A549 treated with AZD9567 at 1 μM for 4 hours (cell line): ENCODE results near the gene MRPL16. TPM values are rescaled to one million over a fixed set of nuclear protein-coding genes. Genes with fewer than 3 reads are reported as not detected.

Source experiments
- total RNA-seq: library from RNA; stranded (reverse); fragments of 200-300 nt; extraction: Qiagen RNA extraction; gene quantifications from 5 replicates; pipeline ENCODE4 v1.2.3, GENCODE V29; 2022; ENCODE audit not compliant: insufficient read depth

The MRPL16 gene
- 63.5 to 82.2 TPM (median 66.3 TPM) in 5 replicates for total RNA-seq

DNA sequence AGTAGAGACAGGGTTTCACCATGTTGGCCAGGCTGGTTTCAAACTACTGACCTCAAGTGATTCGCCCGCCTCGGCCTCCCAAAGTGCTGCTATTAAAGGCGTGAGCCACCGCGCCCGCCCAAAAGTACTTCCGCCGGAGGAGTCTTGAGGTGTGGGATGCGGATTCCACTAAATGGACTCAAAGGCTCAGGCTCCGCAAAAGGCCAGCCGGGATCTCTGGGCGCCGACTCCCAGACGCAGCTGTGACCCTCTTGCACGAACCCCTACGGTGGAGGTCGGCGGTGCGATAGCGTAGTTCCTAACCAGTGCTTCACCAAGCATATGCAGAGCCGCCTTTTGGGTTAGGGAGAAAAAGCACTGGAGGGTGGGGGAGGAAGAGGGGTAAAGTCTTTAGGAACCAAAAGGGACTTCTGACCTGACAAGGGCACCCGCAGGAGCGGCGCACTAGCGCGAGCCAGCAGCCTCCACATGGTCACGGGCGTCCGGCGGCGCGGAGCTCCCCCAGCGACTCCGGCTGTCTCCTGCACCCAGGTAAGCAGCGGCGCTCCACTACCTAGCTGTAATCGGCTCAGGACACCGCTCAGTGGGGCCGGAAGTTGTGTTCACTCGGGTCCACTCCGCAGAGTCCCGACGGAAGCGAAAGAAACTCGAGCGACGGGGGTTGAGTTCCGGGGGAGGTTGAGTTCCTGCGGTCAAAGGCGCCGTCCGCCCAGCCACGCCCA is at the start of gene MRPL16:
MRPL16 (minus strand) TSS at position 590 of the 722 bp plus-strand sequence; CDS start at position 470, 120 bp downstream.

GRCh38 chr11:59845399-59845798 is 34.8 kb upstream of the MRPL16 start, which contains the start of gene CBLIF:
Gene CBLIF (minus strand): TSS chr11:59845499. CDS start chr11:59845453, 46 bp downstream.

Other genes with a start within 250 kb of the MRPL16 start
- 28.6 to 30.7 TPM (median 29.6 TPM) in 5 replicates for gene OSBP, start 195.0 kb downstream of the MRPL16 start, total RNA-seq
- 41.1 to 51.4 TPM (median 45.7 TPM) in 5 replicates for gene PATL1, start 141.7 kb downstream of the MRPL16 start, total RNA-seq
- gene OR10V1, start 96.9 kb downstream of the MRPL16 start, total RNA-seq: not detected in 5 replicates
- gene STX3, start 55.4 kb downstream of the MRPL16 start, total RNA-seq: 19.7 to 26.4 TPM (median 23.3 TPM) in 5 replicates
- not detected in 5 replicates for gene CBLIF, start 34.7 kb upstream of the MRPL16 start, total RNA-seq
- gene TCN1, start 55.7 kb upstream of the MRPL16 start, total RNA-seq: 0.09 to 0.26 TPM (median 0.20 TPM) in 3 of 5 replicates, not detected in the others
- not detected in 5 replicates for gene OOSP3, start 68.0 kb upstream of the MRPL16 start, total RNA-seq
- gene OOSP1, start 127.7 kb upstream of the MRPL16 start, total RNA-seq: not detected in 5 replicates
- not detected in 5 replicates for gene OOSP4A, start 153.3 kb upstream of the MRPL16 start, total RNA-seq
- not detected in 5 replicates for gene OOSP4B, start 206.4 kb upstream of the MRPL16 start, total RNA-seq
- gene OOSP2, start 229.6 kb upstream of the MRPL16 start, total RNA-seq: not detected in 5 replicates
- gene MS4A3, start 245.9 kb upstream of the MRPL16 start, total RNA-seq: not detected in 5 replicates